HepG2 (cell line): ENCODE results near the gene EIF1AD. TPM values are rescaled to one million over a fixed set of nuclear protein-coding genes. Genes with fewer than 3 reads are reported as not detected.

ENCODE experiments used
- CC2D1A ChIP-seq: sonication (generic); formaldehyde crosslinking; IDR thresholded peaks from 2 replicates; pipeline ENCODE4 v1.8.1; 2023; ENCODE audit warnings: mild to moderate bottlenecking, missing genetic modification reagents
- GABPA ChIP-seq, 2 experiments: IDR thresholded peaks; 2 replicates each; pipeline ENCODE4 v1.6.1; 2011 to 2016; ENCODE audit warnings: low read depth in 2 of 2, low read length in 1 of 2, missing biosample characterization in 1 of 2, missing genetic modification characterization in 1 of 2
- HBP1 ChIP-seq: IDR thresholded peaks from 2 replicates; pipeline ENCODE4 v1.6.1; 2016; ENCODE audit warnings: low read depth, control low read depth
- HNRNPK ChIP-seq: fragments of 200-400 bp; formaldehyde crosslinking; IDR thresholded peaks from 2 replicates; pipeline ENCODE4 v1.6.1; 2018; ENCODE audit warnings: low read length, low read depth, moderate library complexity, mild to moderate bottlenecking; ENCODE audit not compliant: poor library complexity, severe bottlenecking
- JUND ChIP-seq: sonication (generic); formaldehyde crosslinking; IDR thresholded peaks from 2 replicates; pipeline ENCODE4 v1.8.0; 2022; ENCODE audit warnings: mild to moderate bottlenecking, missing genetic modification reagents
- MAZ ChIP-seq, 2 experiments: sonication (generic) in 1 of 2; formaldehyde crosslinking in 1 of 2; IDR thresholded peaks; 2 replicates each; pipeline versions ENCODE4 v1.5.0 to v1.6.1; 2012 to 2020; ENCODE audit warnings: low read depth in 2 of 2, mild to moderate bottlenecking in 2 of 2, borderline replicate concordance in 1 of 2, improper control_type of control experiment in 1 of 2, low read length in 1 of 2, missing genetic modification reagents in 1 of 2, moderate library complexity in 1 of 2
- MNT ChIP-seq: fragments of 450-650 bp; IDR thresholded peaks from 2 replicates; pipeline ENCODE4 v1.6.1; 2016
- STAG1 ChIP-seq: sonication (generic); formaldehyde crosslinking; IDR thresholded peaks from 2 replicates; pipeline ENCODE4 v1.4.0; 2020; ENCODE audit warnings: missing genetic modification reagents
- TERF1 ChIP-seq: sonication (generic); formaldehyde crosslinking; IDR thresholded peaks from 2 replicates; pipeline ENCODE4 v1.8.0; 2022; ENCODE audit warnings: mild to moderate bottlenecking, missing genetic modification reagents, moderate library complexity
- ZBTB10 ChIP-seq: sonication (generic); formaldehyde crosslinking; IDR thresholded peaks from 2 replicates; pipeline ENCODE4 v1.4.0; 2020; ENCODE audit warnings: missing genetic modification reagents, borderline replicate concordance
- ZBTB43 ChIP-seq: sonication (generic); formaldehyde crosslinking; conservative IDR thresholded peaks from 2 replicates; pipeline ENCODE4 v1.4.0; 2020; ENCODE audit warnings: missing genetic modification reagents
- ZKSCAN5 ChIP-seq: sonication (generic); formaldehyde crosslinking; IDR thresholded peaks from 2 replicates; pipeline ENCODE4 v1.5.1; 2020; ENCODE audit warnings: mild to moderate bottlenecking, missing genetic modification reagents
- ZKSCAN8 ChIP-seq: IDR thresholded peaks from 2 replicates; pipeline ENCODE4 v1.6.1; 2016; ENCODE audit warnings: borderline replicate concordance, missing genetic modification reagents, missing compliant biosample characterization
- ZNF24 ChIP-seq: fragments of 450-650 bp; IDR thresholded peaks from 2 replicates; pipeline ENCODE4 v1.6.1; 2017; ENCODE audit warnings: antibody characterized with exemption, mild to moderate bottlenecking
- ZNF362 ChIP-seq: sonication (generic); formaldehyde crosslinking; IDR thresholded peaks from 2 replicates; pipeline ENCODE4 v1.4.0; 2020; ENCODE audit warnings: missing genetic modification reagents, mild to moderate bottlenecking, borderline replicate concordance
- ZNF556 ChIP-seq: sonication (generic); formaldehyde crosslinking; IDR thresholded peaks from 2 replicates; pipeline ENCODE4 v1.4.0; 2020; ENCODE audit warnings: mild to moderate bottlenecking, missing genetic modification reagents, borderline replicate concordance
- polyA plus RNA-seq, 8 experiments: library from polyadenylated mRNA; depleted of rRNA in 3 of 8; stranded (reverse) in 7 of 8; unstranded in 1 of 8; fragments of >200 nt; fragmentation: Illumina TruSeq in 4 of 8; extraction: Trizol in 4 of 8; gene quantifications; 2 replicates each; pipeline versions ENCODE4 v1.2.1 to v1.2.3, GENCODE V29; 2011 to 2016; ENCODE audit warnings: low read depth in 4 of 8, missing spikeins in 1 of 8, mixed read lengths in 1 of 8; ENCODE audit not compliant: insufficient read depth in 1 of 8
- total RNA-seq, 5 experiments: library from RNA; depleted of rRNA; stranded (reverse); fragments of >200 nt; fragmentation: Illumina TruSeq; extraction: Trizol; gene quantifications; 2 replicates each; pipeline ENCODE4 v1.2.3, GENCODE V29; 2016; ENCODE audit warnings: low read depth in 1 of 5

The EIF1AD gene
- total and polyA plus RNA-seq, 2 of the 13 experiments (the other 11 are each of a cell fraction or from before 2014, with no cell fraction given) = 18.2 to 30.8 TPM

GRCh38 chr11:65961267-65962140 lies 40.5 kb downstream of the EIF1AD start, which contains the start of gene SART1 (continued):
- TF ChIP-seq ZBTB43 (0 out of 2 replicates have a peak, but pooled peaks have one; percentile 19), ZNF24 (no peak), MNT (peak; percentile 67), HNRNPK (peak; percentile 46), CC2D1A (no peak), ZNF362 (CRISPR knock-in tag) (peak; percentile 5; the same call in 1 of the 2 replicates), GABPA (IDR thresholded peaks at IDR 0.05; ENCODE audit: low read depth, low read length) (peak; percentile 96), GABPA (CRISPR knock-in tag; IDR thresholded peaks at IDR 0.05; ENCODE audit: low read depth) (peak; percentile 97), ZNF556 (CRISPR knock-in tag) (no peak; the same call in 1 of the 2 replicates), STAG1 (CRISPR knock-in tag) (0 out of 2 replicates have a peak, but pooled peaks have one; percentile 16), JUND (0 out of 2 replicates have a peak, but pooled peaks have one; percentile 46), ZBTB10 (CRISPR knock-in tag) (no peak), ZKSCAN5 (CRISPR knock-in tag) (no peak), TERF1 (CRISPR knock-in tag) (no peak), ZKSCAN8 (CRISPR knock-in tag) (no peak), MAZ (IDR thresholded peaks at IDR 0.05; ENCODE audit: borderline replicate concordance, low read depth, low read length) (no peak), MAZ (CRISPR knock-in tag; IDR thresholded peaks at IDR 0.05; ENCODE audit: low read depth) (peak; percentile 82), HBP1 (CRISPR knock-in tag) (0 out of 2 replicates have a peak, but pooled peaks have one; percentile 42)
